K562 (cell line): ENCODE measurements around the gene KLF2.

Experiments
- BMI1 ChIP-seq: fragments of 150-350 bp; IDR thresholded peaks from 2 replicates; pipeline ENCODE4 v1.6.1; 2014; ENCODE audit warnings: low read length
- CCAR2 ChIP-seq: fragments of 200-400 bp; formaldehyde crosslinking; IDR thresholded peaks from 2 replicates; pipeline ENCODE4 v1.6.1; 2017; ENCODE audit warnings: mild to moderate bottlenecking, low read depth, low read length
- CREBBP ChIP-seq: IDR thresholded peaks from one replicate; pipeline ENCODE4 v1.6.1; 2012; ENCODE audit warnings: low read depth, mild to moderate bottlenecking, control low read depth, inconsistent platforms, low read length
- E2F5 ChIP-seq: sonication (generic); formaldehyde crosslinking; IDR thresholded peaks from 2 replicates; pipeline ENCODE4 v1.8.0; 2022; ENCODE audit warnings: mild to moderate bottlenecking, missing genetic modification reagents
- ETV6 ChIP-seq, 3 experiments: fragments of 150-350 bp in 1 of 3; sonication (generic) in 1 of 3; formaldehyde crosslinking in 1 of 3; IDR thresholded peaks; 2 replicates each; pipeline versions ENCODE4 v1.6.1 to v1.8.0; 2014 to 2022; ENCODE audit warnings: borderline replicate concordance in 2 of 3, low read depth in 2 of 3, antibody characterized with exemption in 1 of 3, low read length in 1 of 3, mild to moderate bottlenecking in 1 of 3, missing genetic modification reagents in 1 of 3
- HNRNPLL ChIP-seq: fragments of 200-400 bp; formaldehyde crosslinking; IDR thresholded peaks from 2 replicates; pipeline ENCODE4 v1.6.1; 2017; ENCODE audit warnings: low read length, low read depth, mild to moderate bottlenecking; ENCODE audit not compliant: poor library complexity, severe bottlenecking
- JUNB ChIP-seq: fragments of 450-650 bp; formaldehyde crosslinking; conservative IDR thresholded peaks from 2 replicates; pipeline ENCODE4 v1.4.0; 2020; ENCODE audit warnings: mild to moderate bottlenecking
- NBN ChIP-seq: fragments of 450-650 bp; IDR thresholded peaks from 2 replicates; pipeline ENCODE4 v1.6.1; 2016; ENCODE audit warnings: low read depth, mild to moderate bottlenecking
- REST ChIP-seq, 2 experiments: fragments of 450-650 bp; formaldehyde crosslinking in 1 of 2; IDR thresholded peaks; 2 replicates each; pipeline versions ENCODE4 v1.4.0 to v1.6.1; 2014 to 2020; ENCODE audit warnings: mild to moderate bottlenecking in 2 of 2, borderline replicate concordance in 1 of 2, low read depth in 1 of 2
- TARDBP ChIP-seq: fragments of 450-650 bp; IDR thresholded peaks from 2 replicates; pipeline ENCODE4 v1.6.1; 2016
- TFAM ChIP-seq: fragments of 250-450 bp; sonication (Bioruptor Pico); conservative IDR thresholded peaks from 2 replicates; pipeline ENCODE4 v1.5.0; 2021; ENCODE audit warnings: mild to moderate bottlenecking, moderate library complexity
- ZBTB17 ChIP-seq: fragments of 450-650 bp; formaldehyde crosslinking; IDR thresholded peaks from 2 replicates; pipeline ENCODE4 v1.4.0; 2020; ENCODE audit warnings: mild to moderate bottlenecking
- ZNF134 ChIP-seq: fragments of 250-450 bp; sonication (Bioruptor Pico); conservative IDR thresholded peaks from 2 replicates; pipeline ENCODE4 v1.4.0; 2020
- TF ChIP-seq, protein P1 (sequence below): sonication (generic); formaldehyde crosslinking; IDR thresholded peaks from 2 replicates; pipeline ENCODE4 v1.9.0; 2022; ENCODE audit warnings: mild to moderate bottlenecking, missing genetic modification reagents

DNA sequence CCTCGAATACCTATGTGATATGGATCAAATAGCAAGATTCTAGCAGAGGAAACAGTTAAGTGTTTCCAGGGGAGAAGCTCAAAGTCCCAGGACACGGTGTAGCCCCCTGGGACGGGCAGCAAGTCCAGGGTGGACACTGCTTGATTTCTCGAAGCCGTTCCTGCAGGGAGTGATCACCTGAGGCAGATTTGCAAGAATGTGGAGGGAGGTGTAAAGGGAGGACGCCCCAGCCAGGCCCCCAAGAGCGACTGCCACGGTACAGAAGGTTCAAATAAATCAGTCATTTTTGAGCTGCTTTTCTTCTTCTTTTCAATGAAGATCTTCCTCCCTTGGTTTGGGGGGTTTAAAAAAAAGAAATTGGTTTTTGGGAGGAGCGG, 41.4 kb downstream of the KLF2 start:
- TF ChIP-seq E2F5 (CRISPR knock-in tag) (no peak), TARDBP (no peak), ETV6 (IDR thresholded peaks at IDR 0.05; ENCODE audit: borderline replicate concordance in 1 of 2, low read depth in 2 of 2, low read length in 1 of 2) (no peak), ETV6 (CRISPR knock-in tag; IDR thresholded peaks at IDR 0.05; ENCODE audit: borderline replicate concordance) (no peak), ZNF134 (CRISPR knock-in tag) (no peak), ZBTB17 (CRISPR knock-in tag) (no peak), JUNB (CRISPR knock-in tag) (no peak), CREBBP (no peak), REST (IDR thresholded peaks at IDR 0.05; ENCODE audit: borderline replicate concordance) (no peak), REST (CRISPR knock-in tag; IDR thresholded peaks at IDR 0.05; ENCODE audit: low read depth) (no peak), TFAM (CRISPR knock-in tag) (no peak), CCAR2 (no peak), HNRNPLL (no peak), NBN (no peak), BMI1 (no peak)
- TF ChIP-seq, protein P1, sequence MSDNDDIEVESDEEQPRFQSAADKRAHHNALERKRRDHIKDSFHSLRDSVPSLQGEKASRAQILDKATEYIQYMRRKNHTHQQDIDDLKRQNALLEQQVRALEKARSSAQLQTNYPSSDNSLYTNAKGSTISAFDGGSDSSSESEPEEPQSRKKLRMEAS (CRISPR knock-in tag), result no peak
